ENCODE measurements around the gene VPS8.
"Not testable (repeated sequence)": the region's sequence is repeated elsewhere in the genome, so short reads cannot be mapped to it uniquely, and the experiment has no call there.

Gene VPS8

DNA sequence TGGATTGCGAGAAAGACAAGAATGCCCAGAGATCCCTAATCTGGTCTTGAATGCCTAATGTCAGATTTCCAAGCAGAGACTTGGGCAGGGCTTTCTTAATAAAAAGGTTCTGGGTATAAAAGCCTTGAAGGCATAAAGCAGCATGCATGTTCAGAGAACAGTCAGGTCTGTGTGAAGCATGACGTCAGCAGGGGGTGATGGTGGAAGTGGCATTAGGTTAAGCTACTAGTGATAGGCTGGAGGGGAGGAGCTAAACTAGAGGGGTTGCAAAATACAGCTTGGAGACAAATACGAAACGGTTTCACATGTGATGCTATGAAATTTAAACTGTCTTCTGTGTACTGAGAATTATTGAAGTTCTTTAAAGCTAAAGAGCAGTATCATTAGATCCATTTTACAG lies 125.6 kb downstream of the VPS8 start:
- H3K9ac ChIP-seq (ENCODE audit: low read length) = no peak overlapping the region
- H3K9me3 ChIP-seq (ENCODE audit: control insufficient read depth, low read length) = no peaks in the 10 kb centered on the region
- peaks cover 12% of the 10 kb centered on the region for H3K4me1 ChIP-seq (ENCODE audit: control insufficient read depth, insufficient read depth, low read length)
- H3K36me3 ChIP-seq (ENCODE audit: control insufficient read depth, insufficient read depth, low read length, severe bottlenecking) = peaks cover 10% of the 10 kb centered on the region
- no peaks in the 10 kb centered on the region for H3K27me3 ChIP-seq (replicated peaks; ENCODE audit: control insufficient read depth, insufficient read depth, low read length)
- no peak overlapping the region for H3K4me3 ChIP-seq (ENCODE audit: low read length)
- DNase-seq (ENCODE audit: low read depth) = no peak

DNA sequence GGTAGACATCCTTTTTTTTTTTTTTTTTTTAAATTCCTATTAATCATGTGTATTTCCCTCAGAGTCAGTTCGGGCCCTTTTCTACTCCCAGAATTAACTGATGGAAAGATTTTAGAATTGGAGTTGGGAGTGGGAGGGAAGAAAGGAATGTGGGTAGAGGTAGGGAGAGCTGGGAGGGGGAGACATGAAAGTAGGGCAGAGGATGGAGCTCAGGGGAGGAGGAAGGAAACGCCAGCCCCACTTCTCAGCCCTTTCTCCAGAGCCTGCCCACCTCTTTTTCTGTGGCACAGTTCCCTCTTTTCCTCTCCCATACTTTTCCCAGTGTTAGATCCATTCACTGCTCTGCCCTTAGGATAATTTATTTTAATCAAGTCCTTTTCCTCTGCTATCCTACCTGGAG lies 129.4 kb downstream of the VPS8 start:
- H3K36me3 ChIP-seq (ENCODE audit: control insufficient read depth, insufficient read depth, low read length, severe bottlenecking) = peaks cover 35% of the 10 kb centered on the region
- H3K4me3 ChIP-seq (ENCODE audit: low read length) = no peak overlapping the region
- H3K9me3 ChIP-seq (ENCODE audit: control insufficient read depth, low read length) = no peaks in the 10 kb centered on the region
- H3K27me3 ChIP-seq (replicated peaks; ENCODE audit: control insufficient read depth, insufficient read depth, low read length) = no peaks in the 10 kb centered on the region
- H3K9ac ChIP-seq (ENCODE audit: low read length) = no peak overlapping the region
- no peak for DNase-seq (ENCODE audit: low read depth)
- peaks cover 12% of the 10 kb centered on the region for H3K4me1 ChIP-seq (ENCODE audit: control insufficient read depth, insufficient read depth, low read length)

DNA sequence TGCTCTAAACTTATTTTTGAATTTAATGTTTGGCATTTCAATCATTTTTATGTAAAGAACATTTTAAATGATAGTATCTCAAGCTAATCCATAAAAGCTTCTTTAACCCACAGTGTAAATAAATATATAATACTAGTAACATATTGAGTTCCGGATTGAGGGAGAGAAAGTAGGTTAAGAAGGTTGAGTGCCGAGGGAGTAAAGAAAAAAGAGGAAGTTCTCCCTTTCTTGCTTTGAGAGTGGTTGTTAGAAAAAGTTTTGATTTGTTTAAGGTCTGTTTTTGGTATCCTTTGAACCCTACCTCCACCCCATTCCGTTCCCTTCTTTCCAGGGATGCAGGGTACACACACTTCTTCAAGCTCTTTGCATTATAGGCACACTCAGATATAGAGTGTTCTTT lies 130.8 kb downstream of the VPS8 start:
- no peaks in the 10 kb centered on the region for H3K9me3 ChIP-seq (ENCODE audit: control insufficient read depth, low read length)
- H3K4me3 ChIP-seq (ENCODE audit: low read length) = no peak overlapping the region
- H3K4me1 ChIP-seq (ENCODE audit: control insufficient read depth, insufficient read depth, low read length) = peaks cover 3% of the 10 kb centered on the region
- H3K27me3 ChIP-seq (replicated peaks; ENCODE audit: control insufficient read depth, insufficient read depth, low read length) = no peaks in the 10 kb centered on the region
- peaks cover 32% of the 10 kb centered on the region for H3K36me3 ChIP-seq (ENCODE audit: control insufficient read depth, insufficient read depth, low read length, severe bottlenecking)
- DNase-seq (ENCODE audit: low read depth) = no peak
- H3K9ac ChIP-seq (ENCODE audit: low read length) = no peak overlapping the region

DNA sequence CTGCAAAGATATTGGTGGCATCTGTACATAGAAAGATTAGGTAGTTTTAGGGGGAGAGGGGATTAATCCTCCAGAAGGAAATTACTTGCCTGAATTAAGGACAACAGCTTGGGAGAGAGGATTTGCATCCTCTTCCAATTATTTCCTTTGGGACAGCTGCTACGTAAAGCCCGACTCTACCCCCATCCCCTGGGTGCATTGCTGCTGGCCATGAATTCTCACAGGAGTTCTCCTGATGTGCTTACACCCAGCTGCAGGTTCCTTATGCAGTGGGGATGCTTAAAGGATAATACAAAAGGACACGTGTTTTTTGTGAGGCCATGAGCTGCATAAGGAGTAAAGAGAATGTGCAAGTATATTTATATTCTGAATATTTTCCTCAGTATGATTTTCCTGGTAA lies 132.3 kb downstream of the VPS8 start:
- Histone ChIP-seq H3K9me3 (ENCODE audit: control insufficient read depth, low read length) (no peaks in the 10 kb centered on the region), H3K4me1 (ENCODE audit: control insufficient read depth, insufficient read depth, low read length) (no peaks in the 10 kb centered on the region), H3K9ac (ENCODE audit: low read length) (no peak overlapping the region), H3K36me3 (ENCODE audit: control insufficient read depth, insufficient read depth, low read length, severe bottlenecking) (peaks cover 32% of the 10 kb centered on the region), H3K27me3 (replicated peaks; ENCODE audit: control insufficient read depth, insufficient read depth, low read length) (no peaks in the 10 kb centered on the region), H3K4me3 (ENCODE audit: low read length) (no peak overlapping the region)
- no peak for DNase-seq (ENCODE audit: low read depth)

DNA sequence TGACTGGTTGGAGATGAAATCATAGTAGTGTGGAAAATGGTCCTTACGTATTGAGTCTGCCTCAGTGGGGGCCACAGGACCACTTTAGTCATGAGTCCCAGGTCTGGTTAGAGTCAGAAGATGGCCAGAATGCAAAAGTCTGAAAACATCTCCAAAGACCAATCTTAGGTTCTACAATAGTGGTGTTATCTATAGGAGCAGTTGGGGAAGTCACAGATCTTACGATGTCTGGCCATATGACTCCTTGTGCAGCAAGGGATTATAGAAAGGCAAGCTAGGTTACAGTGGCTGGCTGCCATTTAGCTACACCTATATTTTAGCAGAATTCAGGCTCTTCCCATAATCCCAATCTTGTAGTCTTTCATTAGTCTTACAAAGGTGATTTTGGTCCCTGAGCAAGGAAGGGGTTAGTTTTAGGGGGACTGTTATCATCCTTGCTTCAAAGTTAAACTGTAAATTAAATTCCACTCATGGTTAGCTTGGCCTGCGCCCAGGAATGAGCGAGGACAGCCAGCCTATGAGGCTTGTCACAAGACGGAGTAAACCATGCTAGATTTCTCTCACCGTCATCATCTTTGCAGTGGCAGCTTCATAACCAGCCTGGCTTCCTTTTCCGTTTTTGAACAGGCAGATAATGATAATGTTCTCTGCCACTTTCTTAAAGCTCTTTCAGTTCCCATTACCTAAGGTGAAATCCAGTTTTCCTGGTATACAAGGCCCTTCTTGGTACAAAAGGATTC lies 134.1 kb downstream of the VPS8 start:
- H3K4me1 ChIP-seq (ENCODE audit: control insufficient read depth, insufficient read depth, low read length) = no peaks in the 10 kb centered on the region
- no peaks in the 10 kb centered on the region for H3K27me3 ChIP-seq (replicated peaks; ENCODE audit: control insufficient read depth, insufficient read depth, low read length)
- H3K4me3 ChIP-seq (ENCODE audit: low read length) = no peak overlapping the region
- H3K36me3 ChIP-seq (ENCODE audit: control insufficient read depth, insufficient read depth, low read length, severe bottlenecking) = peaks cover 25% of the 10 kb centered on the region
- no peaks in the 10 kb centered on the region for H3K9me3 ChIP-seq (ENCODE audit: control insufficient read depth, low read length)
- no peak overlapping the region for H3K9ac ChIP-seq (ENCODE audit: low read length)
- DNase-seq (ENCODE audit: low read depth) = no peak

DNA sequence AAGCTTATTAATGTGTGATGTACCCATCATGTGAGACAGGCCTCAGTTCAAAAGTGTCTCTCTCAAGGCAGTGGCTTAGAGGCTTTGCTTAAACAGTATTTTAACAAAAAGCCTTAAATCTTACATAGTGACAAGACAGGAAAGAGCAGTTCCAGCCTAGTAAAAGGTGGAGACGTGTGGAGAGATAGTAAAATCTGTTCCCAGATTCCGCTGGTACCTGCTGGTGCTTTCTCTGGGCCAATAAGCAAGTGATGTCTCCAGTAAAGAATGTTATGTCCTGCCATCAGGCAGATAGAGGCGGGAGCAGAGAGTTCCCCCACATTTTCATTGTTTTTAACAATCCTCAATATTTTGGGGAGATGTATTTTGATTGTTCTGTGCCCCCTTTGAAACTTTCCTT lies 135.0 kb downstream of the VPS8 start:
- Histone ChIP-seq H3K4me1 (ENCODE audit: control insufficient read depth, insufficient read depth, low read length) (no peaks in the 10 kb centered on the region), H3K27me3 (replicated peaks; ENCODE audit: control insufficient read depth, insufficient read depth, low read length) (no peaks in the 10 kb centered on the region), H3K36me3 (ENCODE audit: control insufficient read depth, insufficient read depth, low read length, severe bottlenecking) (peaks cover 25% of the 10 kb centered on the region), H3K9me3 (ENCODE audit: control insufficient read depth, low read length) (no peaks in the 10 kb centered on the region), H3K9ac (ENCODE audit: low read length) (no peak overlapping the region), H3K4me3 (ENCODE audit: low read length) (no peak overlapping the region)
- DNase-seq (ENCODE audit: low read depth) = no peak

DNA sequence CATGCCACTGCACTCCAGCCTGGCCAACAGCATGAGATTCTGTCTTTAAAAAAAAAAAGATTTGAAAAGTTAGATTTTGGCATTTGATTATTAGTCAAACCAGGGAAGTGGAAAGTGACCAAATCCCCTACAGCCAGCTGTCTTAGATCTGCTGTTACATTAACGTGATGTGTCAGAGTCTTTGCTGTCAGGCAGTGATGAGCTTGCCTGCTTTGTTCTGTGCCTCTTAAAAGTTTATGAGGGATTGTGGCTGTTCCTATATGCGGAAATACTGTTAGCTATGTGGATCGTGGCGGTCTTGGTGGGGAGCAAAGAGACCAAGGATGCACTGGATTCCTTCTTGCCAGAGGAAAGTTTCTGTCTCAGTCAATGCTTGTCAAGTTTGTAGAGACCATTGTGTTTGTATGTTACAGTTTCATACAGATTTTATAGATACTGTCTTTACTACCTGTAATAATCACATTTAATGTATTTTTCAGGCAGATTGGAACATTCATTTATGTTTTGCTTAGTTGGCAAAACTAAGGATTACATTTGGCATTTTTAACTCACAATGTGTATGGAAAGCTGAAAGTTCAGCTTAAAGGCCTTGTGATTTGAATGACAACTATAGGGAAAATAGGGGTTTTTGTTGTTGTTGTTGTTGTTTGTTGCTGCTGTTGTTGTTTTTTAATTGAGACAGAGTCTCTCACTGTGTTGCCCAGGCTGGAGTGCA lies 137.4 kb downstream of the VPS8 start:
- DNase-seq (ENCODE audit: low read depth) = no peak
- Histone ChIP-seq H3K27me3 (replicated peaks; ENCODE audit: control insufficient read depth, insufficient read depth, low read length) (no peaks in the 10 kb centered on the region), H3K4me1 (ENCODE audit: control insufficient read depth, insufficient read depth, low read length) (peaks cover 14% of the 10 kb centered on the region), H3K4me3 (ENCODE audit: low read length) (no peak overlapping the region), H3K9me3 (ENCODE audit: control insufficient read depth, low read length) (no peaks in the 10 kb centered on the region), H3K36me3 (ENCODE audit: control insufficient read depth, insufficient read depth, low read length, severe bottlenecking) (peaks cover 8% of the 10 kb centered on the region), H3K9ac (ENCODE audit: low read length) (no peak overlapping the region)

DNA sequence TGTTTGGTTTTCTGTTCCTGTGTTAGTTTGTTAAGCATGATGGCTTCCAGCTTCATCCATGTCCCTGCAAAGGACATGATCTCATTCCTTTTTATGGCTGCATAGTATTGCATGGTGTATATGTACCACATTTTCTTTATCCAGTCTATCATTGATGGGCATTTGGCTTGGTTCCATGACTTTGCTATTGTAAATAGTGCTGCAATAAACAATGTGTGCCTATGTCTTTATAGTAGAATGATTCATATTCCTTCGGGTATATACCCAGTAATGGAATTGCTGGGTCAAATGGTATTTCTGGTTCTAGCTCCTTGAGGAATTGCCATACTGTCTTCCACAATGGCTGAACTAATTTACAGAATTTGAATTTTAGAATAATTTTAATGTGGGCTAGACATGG lies 138.8 kb downstream of the VPS8 start:
- peaks cover 14% of the 10 kb centered on the region for H3K4me1 ChIP-seq (ENCODE audit: control insufficient read depth, insufficient read depth, low read length)
- not testable (repeated sequence) for H3K9ac ChIP-seq (ENCODE audit: low read length); H3K9me3 ChIP-seq (ENCODE audit: control insufficient read depth, low read length); H3K4me3 ChIP-seq (ENCODE audit: low read length); H3K27me3 ChIP-seq (replicated peaks; ENCODE audit: control insufficient read depth, insufficient read depth, low read length); H3K36me3 ChIP-seq (ENCODE audit: control insufficient read depth, insufficient read depth, low read length, severe bottlenecking); DNase-seq (ENCODE audit: low read depth)

DNA sequence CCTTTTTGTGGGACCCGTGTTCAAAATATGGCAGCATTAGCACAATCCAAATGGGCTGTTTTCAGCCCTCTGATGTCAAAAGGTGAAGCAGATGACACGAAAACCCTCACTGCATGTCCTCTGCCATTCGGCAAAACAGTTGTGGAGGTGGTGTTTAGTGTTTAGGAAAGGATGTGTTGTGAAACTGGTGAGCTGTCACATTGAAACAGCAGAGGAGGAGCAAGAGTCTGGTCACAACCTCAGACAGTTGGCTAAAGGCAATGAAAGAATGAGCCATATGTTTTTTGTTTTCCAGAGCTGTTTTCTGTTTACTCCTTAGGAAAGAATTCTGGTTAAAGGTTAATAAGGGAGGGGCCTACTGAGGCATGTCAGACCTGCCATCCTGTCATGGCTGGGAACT lies 140.7 kb downstream of the VPS8 start:
- Histone ChIP-seq H3K9me3 (ENCODE audit: control insufficient read depth, low read length) (no peaks in the 10 kb centered on the region), H3K36me3 (ENCODE audit: control insufficient read depth, insufficient read depth, low read length, severe bottlenecking) (peaks cover 6% of the 10 kb centered on the region), H3K27me3 (replicated peaks; ENCODE audit: control insufficient read depth, insufficient read depth, low read length) (no peaks in the 10 kb centered on the region), H3K4me1 (ENCODE audit: control insufficient read depth, insufficient read depth, low read length) (peaks cover 14% of the 10 kb centered on the region), H3K4me3 (ENCODE audit: low read length) (no peak overlapping the region), H3K9ac (ENCODE audit: low read length) (no peak overlapping the region)
- DNase-seq (ENCODE audit: low read depth) = peak; percentile 48

DNA sequence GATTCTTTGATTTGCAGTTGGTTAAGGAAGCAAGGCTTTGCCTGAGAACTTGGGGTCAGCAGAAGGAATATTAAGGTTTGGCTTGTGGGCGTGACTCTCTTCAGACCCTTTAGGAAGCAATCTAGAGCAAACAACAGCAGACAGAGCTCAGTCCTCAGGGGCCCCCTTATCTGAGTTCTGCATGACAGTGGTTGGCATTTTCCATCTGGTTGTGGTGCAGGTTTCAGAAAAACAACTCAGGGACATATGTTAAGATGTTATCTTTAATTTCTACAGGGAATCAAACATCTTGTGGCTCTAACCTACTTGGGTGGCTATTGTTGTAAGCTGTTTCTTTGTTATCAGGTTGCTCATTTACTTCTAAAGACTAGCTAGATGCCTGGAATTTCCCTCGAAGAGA lies 141.4 kb downstream of the VPS8 start:
- peaks cover 14% of the 10 kb centered on the region for H3K4me1 ChIP-seq (ENCODE audit: control insufficient read depth, insufficient read depth, low read length)

DNA sequence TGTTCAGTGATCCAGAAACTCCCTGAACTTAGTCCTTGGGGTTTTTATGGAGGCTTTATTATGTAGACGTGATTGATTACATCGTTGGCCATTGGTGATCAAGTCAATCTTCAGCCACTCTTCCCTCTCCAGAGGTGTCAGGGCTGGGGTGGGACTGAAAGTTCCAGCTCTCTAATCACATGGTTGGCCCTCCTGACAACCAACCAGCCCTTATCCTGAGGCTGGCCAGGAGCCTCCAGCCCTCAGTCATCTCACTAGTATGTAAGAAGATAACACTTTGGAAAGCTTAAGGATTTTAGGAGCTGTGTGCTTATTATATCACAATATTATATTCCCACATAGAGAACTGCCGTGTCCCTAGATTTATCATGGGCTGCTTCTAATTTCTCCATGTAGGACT lies 142.3 kb downstream of the VPS8 start:
- no peak for DNase-seq (ENCODE audit: low read depth)
- peaks cover 14% of the 10 kb centered on the region for H3K4me1 ChIP-seq (ENCODE audit: control insufficient read depth, insufficient read depth, low read length)
- H3K4me3 ChIP-seq (ENCODE audit: low read length) = no peak overlapping the region
- peaks cover 19% of the 10 kb centered on the region for H3K36me3 ChIP-seq (ENCODE audit: control insufficient read depth, insufficient read depth, low read length, severe bottlenecking)
- no peaks in the 10 kb centered on the region for H3K9me3 ChIP-seq (ENCODE audit: control insufficient read depth, low read length)
- no peaks in the 10 kb centered on the region for H3K27me3 ChIP-seq (replicated peaks; ENCODE audit: control insufficient read depth, insufficient read depth, low read length)
- H3K9ac ChIP-seq (ENCODE audit: low read length) = no peak overlapping the region

More for the DNA sequence above, 141.4 kb downstream of the VPS8 start:
- no peak overlapping the region for H3K4me3 ChIP-seq (ENCODE audit: low read length)
- no peaks in the 10 kb centered on the region for H3K9me3 ChIP-seq (ENCODE audit: control insufficient read depth, low read length)
- no peak overlapping the region for H3K9ac ChIP-seq (ENCODE audit: low read length)
- H3K27me3 ChIP-seq (replicated peaks; ENCODE audit: control insufficient read depth, insufficient read depth, low read length) = no peaks in the 10 kb centered on the region
- no peak for DNase-seq (ENCODE audit: low read depth)
- peaks cover 13% of the 10 kb centered on the region for H3K36me3 ChIP-seq (ENCODE audit: control insufficient read depth, insufficient read depth, low read length, severe bottlenecking)
